ENCODE data around the gene TRMT11.
A peak's percentile ranks its signal among the peaks of the same experiment; 100 is the strongest.
"Not testable (repeated sequence)": the region's sequence is repeated elsewhere in the genome, so short reads cannot be mapped to it uniquely, and the experiment has no call there.

The TRMT11 gene

DNA sequence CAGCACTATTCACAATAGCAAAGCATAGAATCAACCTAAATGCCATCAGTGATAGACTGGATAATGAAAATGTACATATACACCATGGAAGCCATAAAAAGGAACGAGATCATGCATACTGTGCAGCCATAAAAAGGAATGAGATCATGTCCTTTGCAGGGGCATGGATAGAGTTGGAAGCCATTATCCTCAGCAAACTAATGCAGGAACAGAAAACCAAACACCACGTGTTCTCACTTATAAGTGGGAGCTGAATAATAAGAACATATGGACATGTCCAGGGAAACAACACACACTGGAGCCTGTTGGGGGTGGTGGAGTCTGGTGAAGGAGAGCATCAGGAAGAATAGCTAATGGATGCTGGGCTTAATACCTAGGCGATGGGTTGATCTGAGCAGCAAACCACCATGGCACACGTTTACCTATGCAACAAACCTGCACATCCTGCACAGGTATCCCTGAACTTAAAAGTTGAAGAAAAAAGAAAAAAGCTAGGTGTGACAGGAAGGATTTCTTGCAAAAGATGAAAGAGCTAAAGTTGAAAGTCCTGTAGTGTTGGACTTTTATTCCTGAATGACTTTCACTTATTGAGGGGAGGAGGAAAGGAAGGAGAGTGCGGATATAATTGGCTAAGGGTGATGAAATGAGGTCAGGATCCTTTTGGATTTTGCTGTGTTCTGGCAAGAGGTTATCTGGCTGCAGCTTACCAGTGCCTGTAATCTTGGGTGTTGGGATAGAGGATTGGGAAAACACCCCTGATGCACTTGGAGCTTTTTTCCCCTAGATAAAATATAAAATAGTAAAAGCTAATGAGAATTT lies 8.5 kb downstream of the TRMT11 start:
- DNase-seq (ENCODE audit: low read depth): no peak

DNA sequence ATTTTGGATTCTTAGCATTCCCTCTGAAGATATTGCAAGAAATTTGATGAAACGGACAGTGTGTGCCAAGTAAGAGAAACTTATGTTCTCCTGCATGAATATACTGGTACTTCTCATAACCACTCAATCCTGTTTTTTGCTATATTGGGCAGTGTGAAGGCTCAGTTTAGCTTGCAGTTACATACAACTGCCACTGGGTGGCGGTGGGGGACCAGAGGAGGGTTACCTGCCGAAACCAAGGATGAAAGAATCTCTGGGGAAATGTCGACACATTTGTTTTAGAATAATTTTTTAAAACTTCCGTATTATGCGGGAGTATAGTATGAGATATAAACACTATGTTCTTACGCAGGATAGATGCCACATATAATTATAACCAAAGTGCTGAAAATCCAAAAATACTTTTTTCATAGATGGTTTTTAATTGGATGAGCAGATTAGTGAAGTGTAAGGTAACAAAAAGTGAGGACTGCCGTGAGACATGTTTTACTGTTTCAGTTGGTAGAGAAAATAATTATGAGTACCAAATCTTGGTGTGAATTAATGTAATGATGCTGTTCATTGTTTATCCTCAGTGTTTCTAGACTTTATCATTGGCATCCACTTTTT lies 9.7 kb downstream of the TRMT11 start:
- DNase-seq (ENCODE audit: low read depth): peak; percentile 51

- DNase-seq (ENCODE audit: low read depth): no peak
Measured at GRCh38 chr6:126002755-126003679, 16.7 kb downstream of the TRMT11 start.

DNA sequence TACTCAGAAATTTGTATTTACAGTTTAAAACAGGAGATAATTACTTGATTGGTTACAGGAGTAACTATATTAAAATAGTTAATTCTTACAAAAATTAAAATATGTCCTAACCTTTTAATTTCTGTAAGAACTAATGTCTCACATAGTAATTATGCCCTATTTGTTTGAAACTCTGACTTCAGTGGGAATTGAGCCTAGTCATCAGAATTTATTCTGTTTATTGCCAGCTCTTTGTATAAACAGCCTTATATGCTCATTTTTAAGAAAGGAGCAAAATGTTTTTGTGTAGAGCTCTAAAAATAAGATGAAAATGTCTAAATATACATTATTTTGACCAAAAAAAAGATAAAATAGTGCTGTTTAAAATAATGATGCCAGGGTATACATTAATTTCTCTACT lies 21.5 kb downstream of the TRMT11 start:
- DNase-seq (ENCODE audit: low read depth): no peak

DNA sequence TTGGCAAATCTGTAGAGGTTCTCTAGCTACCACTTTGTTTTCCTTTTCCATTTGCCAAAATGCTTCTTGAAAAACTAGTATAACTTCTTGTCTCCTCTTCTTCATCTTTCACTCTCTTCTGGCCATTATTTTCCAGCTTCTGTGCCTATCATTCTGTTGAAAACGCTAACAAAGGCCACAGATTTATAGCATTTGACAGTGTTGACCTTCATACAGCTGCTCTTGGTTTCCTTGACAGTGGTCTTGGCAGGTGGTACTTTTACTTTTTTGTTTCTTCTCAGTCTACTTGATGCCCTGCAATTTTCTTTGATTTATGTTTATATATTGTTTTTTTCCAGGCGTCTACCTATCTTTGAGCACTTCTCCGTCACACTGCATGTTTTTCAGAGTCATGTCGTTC lies 23.7 kb downstream of the TRMT11 start:
- DNase-seq (ENCODE audit: low read depth): no peak

- DNase-seq (ENCODE audit: low read depth): no peak
Measured at GRCh38 chr6:126015863-126016262, 29.5 kb downstream of the TRMT11 start.

DNA sequence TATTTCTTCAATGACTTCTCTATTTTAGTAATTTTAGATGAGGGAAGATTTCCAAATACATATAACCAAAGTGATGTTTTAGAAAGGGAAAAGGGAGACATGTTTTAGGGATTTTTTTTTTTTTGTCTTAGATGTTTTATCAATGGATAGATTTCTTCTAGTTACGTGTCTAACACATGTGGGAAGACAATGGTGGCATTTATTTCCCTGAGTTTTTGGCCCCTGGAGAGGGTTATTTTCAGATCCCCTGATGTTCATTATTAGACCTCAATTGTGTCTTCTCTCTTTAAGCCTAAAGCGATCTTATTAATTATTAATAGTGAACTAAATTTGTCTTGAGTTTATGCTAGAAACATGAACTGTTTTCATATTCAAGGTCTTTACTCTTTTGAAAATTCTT lies 30.3 kb downstream of the TRMT11 start:
- DNase-seq (ENCODE audit: low read depth): no peak

DNA sequence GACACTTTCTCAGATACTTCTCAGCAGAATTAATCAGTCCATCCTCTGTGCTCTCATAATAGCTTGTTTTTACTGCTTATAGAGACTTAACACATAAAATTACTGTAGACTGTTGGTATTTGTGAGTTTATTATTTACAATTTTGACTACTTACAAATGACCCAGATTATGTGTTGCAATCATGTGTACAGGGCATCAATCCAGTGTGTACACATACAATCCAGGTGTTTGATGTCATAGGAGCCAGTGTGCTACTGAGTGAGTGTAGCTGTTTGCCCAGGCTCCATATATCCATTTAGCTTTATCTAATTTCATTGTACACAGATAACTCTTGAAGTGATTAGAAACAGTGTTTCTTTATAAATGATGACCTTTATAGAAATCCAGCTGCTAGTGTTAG lies 31.3 kb downstream of the TRMT11 start:
- DNase-seq (ENCODE audit: low read depth): no peak

DNA sequence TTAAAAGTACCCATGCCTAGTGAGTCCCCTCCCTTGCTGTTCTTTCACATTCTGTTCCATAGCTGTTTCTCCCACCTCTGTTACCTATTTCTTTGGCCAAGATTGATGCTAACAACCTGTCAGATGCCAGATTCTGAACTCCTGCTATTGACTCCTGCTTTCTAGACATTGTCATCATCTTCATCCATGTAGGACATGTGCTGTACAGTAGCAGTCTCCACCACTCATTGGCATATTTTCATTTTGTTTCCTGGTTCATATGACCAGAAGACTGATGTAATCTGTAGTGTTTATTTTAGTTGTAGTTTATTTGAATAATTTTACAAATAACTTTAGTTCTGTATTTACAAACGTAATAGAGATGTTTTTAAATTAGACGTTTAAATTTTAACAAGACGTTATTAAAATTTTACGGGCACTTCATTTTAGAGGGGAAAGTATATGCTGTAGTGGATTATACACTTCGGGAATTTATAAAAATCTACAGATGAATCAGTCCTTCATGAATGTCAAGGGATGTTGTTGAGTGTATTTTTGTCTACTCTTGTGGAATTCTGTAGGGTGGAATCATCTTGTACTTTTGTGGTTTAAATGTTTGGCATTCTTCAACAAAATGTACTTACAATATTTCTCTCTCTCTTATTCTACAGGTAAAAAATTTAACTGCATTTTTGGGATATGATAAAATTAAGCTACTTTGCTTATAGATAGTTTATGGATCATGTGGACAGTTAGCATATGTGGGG lies 34.1 kb downstream of the TRMT11 start:
- no peak for DNase-seq (ENCODE audit: low read depth)

- DNase-seq (ENCODE audit: low read depth): not testable (repeated sequence)
Measured at GRCh38 chr6:126023474-126023873, 37.1 kb downstream of the TRMT11 start.

- DNase-seq (ENCODE audit: low read depth): no peak
Measured at GRCh38 chr6:126026001-126026400, 39.7 kb downstream of the TRMT11 start.

DNA sequence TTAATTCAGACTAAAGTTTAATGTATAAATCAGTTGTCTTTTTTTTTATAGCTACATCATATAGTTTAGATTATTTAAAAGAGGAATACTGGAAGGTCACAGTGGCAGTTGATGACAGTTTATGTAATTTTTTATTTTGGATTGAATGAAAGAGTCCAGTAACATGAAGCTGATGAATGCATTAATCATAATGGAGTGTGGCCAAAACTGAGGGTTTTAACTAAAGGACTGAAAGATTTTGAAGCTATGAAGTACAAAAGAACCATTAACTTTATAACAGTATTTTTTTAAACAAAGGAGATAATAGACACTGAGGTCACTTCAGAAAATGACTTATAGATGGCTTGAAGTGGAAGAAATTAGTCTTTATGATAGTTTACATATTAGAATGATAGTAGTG lies 41.3 kb downstream of the TRMT11 start:
- DNase-seq (ENCODE audit: low read depth): no peak

- DNase-seq (ENCODE audit: low read depth): no peak
Measured at GRCh38 chr6:126030045-126030444, 43.7 kb downstream of the TRMT11 start.

- DNase-seq (ENCODE audit: low read depth): no peak
Measured at GRCh38 chr6:126033696-126034095, 47.4 kb downstream of the TRMT11 start.

DNA sequence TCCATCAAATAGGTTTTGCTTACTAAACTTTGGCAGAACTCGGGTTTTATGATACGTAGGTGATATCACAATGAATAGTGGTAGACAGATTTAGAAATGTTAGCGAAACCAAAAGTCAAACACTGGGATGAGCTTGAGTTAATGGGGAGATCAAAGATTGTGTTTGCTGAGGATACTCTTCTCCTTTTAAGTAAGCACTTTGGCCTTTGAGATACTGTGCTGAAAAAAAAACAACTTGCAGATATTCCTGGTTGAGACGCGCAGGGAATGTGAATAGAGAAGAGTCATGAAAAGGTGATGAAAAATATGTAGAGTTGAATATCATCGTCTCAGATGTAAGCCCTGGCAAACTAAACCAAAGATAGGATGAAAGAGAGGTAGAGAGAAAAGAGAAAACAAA lies 48.3 kb downstream of the TRMT11 start:
- DNase-seq (ENCODE audit: low read depth): no peak

- DNase-seq (ENCODE audit: low read depth): no peak
Measured at GRCh38 chr6:126035764-126036163, 49.4 kb downstream of the TRMT11 start.

DNA sequence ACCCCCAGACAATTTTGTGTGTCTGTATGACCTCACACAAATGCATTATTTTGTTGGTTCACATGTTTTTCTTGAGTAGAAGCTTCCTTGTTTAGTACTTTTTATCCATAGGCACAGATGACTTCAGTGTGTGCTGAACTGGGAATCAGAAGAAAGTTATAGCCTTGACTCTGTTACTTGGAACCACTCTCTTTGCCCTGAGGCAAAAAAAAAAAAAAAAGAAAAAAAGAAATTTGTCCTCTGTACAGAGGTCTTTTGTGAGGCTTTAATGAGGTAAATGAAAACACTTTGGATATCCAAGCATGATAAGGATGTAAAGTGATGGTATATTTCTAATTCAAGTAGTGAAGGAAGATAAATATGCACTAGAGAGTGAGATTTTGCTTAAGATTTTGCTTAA lies 51.9 kb downstream of the TRMT11 start:
- no peak for DNase-seq (ENCODE audit: low read depth)

DNA sequence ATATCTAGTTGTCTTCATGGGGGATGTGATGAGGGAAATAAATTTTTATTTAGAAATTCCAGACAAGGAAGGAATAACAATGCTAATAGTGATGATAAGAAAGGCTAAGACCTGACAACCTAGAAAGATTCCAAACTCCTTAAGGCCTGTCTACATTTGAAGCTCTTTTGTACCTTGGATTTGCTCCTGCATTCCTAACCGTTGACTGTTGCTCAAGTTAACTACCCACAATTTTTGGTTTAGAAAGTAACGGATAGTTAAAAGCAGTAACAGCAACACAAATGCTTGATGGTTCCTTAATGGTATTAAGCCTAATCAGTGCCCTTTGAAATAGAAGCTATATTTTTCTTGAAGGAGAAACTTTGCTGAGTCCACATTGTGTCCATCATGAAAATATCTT lies 52.9 kb downstream of the TRMT11 start:
- DNase-seq (ENCODE audit: low read depth): no peak

- no peak for DNase-seq (ENCODE audit: low read depth)
Measured at GRCh38 chr6:126040394-126040793, 54.1 kb downstream of the TRMT11 start.

DNA sequence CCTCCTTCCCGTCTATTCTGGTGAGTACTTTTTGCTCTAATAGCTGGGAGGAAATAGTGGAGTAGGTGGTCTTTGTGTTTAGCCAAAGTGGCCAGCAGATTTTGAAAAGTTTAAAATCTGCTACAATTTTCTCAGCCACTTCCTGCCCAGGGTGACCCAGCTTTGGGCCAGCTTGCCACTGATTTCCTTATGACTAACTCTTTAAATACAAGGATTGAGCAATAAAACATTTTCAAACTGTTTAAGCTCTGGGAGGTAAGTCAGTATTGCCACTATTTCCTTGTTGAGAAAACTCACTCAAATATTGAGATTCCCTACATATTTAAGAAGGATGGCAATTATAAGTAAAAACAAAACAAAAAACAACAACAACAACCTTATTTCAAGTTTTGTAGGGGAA lies 54.5 kb downstream of the TRMT11 start:
- no peak for DNase-seq (ENCODE audit: low read depth)

GRCh38 chr6:126041516-126041915 lies 55.2 kb downstream of the TRMT11 start:
- no peak for DNase-seq (ENCODE audit: low read depth)

- DNase-seq (ENCODE audit: low read depth): no peak
Measured at GRCh38 chr6:126042001-126042419, 55.7 kb downstream of the TRMT11 start.
